Motor neuron (in vitro differentiated cells): ENCODE measurements around the gene HOXD10. TPM values are rescaled to one million over a fixed set of nuclear protein-coding genes. Genes with fewer than 3 reads are reported as not detected.
A peak's percentile ranks its signal among the peaks of the same experiment; 100 is the strongest.

ENCODE experiments used
- ATAC-seq, 8 experiments: fragments of 200-7000 bp; cut with Tn5 transposase; replicated peaks in 6 of 8; 2 replicates each; pipeline ENCODE4 v1.8.0; 2021; ENCODE audit warnings: mild to moderate bottlenecking in 8 of 8, moderate library complexity in 8 of 8
- H3K27ac ChIP-seq, 2 donors: fragments of 250-450 bp; sonication (Bioruptor Pico); 2 replicates each; pipeline ENCODE4 v1.9.0; 2021; ENCODE audit warnings: antibody characterized with exemption in 2 of 2, mild to moderate bottlenecking in 2 of 2, moderate library complexity in 1 of 2
- H3K4me1 ChIP-seq, 2 donors: fragments of 250-450 bp; sonication (Bioruptor Pico); replicated peaks in 1 of 2; 2 replicates each; pipeline ENCODE4 v1.6.1; 2021; ENCODE audit warnings: antibody characterized with exemption in 2 of 2, mild to moderate bottlenecking in 2 of 2, moderate library complexity in 1 of 2
- H3K4me3 ChIP-seq, 5 donors: fragments of 250-450 bp; sonication (Bioruptor Pico); 2 replicates each; pipeline ENCODE4 v1.9.0; 2021; ENCODE audit warnings: antibody characterized with exemption in 5 of 5, mild to moderate bottlenecking in 5 of 5, moderate library complexity in 4 of 5
- WGBS, 10 experiments: fragments of 450-650 bp; shearing (Covaris generic); methylation state at CpG; one replicate each; pipeline ENCODE4 v1.0.0; 2022; 5-methylcytosine and 5-hydroxymethylcytosine counted together
- in situ Hi-C, 9 experiments: fragments of 400-800 bp; cut with MboI; loops; one replicate each; pipeline ENCODE4 v1.15.0; 2021; ENCODE audit warnings: low sequenced_read_pairs in 9 of 9, low pct_unique_long_range_greater_than_20kb in 2 of 9; ENCODE audit not compliant: unreplicated experiment in 9 of 9
- total RNA-seq, 8 experiments: library from RNA; unstranded; fragments of 300-600 nt; gene quantifications; 2 replicates each; pipeline versions ENCODE4 v1.2.3 to v1.2.4, GENCODE V29; 2022

The HOXD10 gene
- total RNA-seq, 8 experiments from 2014 or later, result 0.11 to 22.3 (median 0.61) TPM; not detected in 2

DNA sequence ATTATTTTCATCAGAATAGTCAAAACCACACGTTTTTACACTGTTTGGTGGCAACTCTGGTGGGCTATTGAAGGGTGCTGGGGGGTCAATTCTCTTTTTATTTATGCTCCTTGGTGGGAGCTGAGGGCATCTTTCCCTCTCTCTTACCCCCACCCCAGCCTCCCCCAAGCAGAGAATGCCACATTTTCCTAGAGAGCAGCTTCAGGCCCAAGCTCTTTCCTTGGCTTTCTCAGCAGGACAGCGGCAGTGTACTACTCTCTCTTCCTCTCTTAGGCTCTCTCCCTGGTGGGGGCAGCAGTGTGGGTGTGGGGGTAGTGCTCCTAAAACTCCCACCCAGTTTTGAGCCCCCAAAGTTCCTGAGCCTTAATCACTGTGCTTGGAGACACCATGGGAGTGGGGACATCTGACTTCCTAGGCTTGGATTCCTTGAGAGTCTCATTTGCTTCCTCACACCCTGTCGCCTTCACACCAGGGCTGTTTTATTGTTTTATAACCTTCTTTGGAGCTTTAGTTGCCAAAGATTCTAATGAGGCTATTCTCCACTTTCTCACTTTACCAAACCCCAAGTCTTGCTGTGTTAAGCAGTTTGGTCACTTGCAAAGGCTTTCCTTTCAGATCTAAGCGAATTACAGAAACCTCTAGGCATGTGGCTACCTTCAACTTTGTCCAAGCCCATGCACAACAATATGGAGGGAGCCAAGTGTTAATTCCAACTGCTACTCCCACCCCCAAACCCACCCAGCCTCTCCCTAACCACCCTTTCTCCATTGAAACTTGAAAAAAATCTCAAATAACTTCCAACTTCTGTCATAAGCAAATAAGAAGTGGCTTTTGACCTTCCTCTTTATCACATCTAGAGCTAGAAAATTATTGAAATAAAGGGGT is 28.7 kb downstream of the HOXD10 start:
- WGBS, 10 experiments, result 0 to 92% (median 46%) methylated on average over 1 to 3 of the region's 4 CpGs; no CpG with 5 or more reads in 3 of the 10 experiments
- peak overlapping the region in 1 of 2 donors; percentile 11 for H3K27ac ChIP-seq
- in situ Hi-C loops, result loop anchor here (10.0 to 25.0 kb wide), 10 partner anchors 309 to 1617 kb away; no protein-coding TSS in a partner anchor
- peaks cover 84 to 93% of the 10 kb centered on the region in 2 donors for H3K4me1 ChIP-seq
- peak overlapping the region in 2 of 5 donors; percentile 28 to 40 for H3K4me3 ChIP-seq
- no peak for ATAC-seq

DNA sequence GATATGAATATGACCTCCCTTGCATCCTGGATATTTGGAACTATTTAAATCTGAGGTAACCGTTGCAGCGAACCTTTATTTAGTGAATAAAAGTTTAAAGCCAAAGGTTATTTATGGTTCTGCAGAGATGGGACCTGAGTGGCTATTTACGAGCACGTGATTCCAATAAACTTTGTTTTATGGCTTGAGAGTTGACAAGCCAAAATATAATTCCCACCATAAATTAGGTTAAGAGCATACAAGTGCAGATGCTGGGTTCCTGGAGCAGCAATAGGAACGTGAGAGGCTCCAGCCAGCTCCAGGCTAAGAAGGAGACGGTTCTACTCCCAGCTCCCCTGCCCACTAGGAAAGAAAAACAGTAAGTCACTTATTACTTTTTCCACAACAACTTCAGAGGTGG is 29.5 kb downstream of the HOXD10 start:
- ATAC-seq, result peak in 2 of 8 experiments; percentile 8 to 15
- WGBS, 10 experiments, result 0 to 94% (median 16%) methylated on average over 2 to 6 of the region's 6 CpGs; no CpG with 5 or more reads in 2 of the 10 experiments
- in situ Hi-C loops, result loop anchor here (10.0 to 25.0 kb wide), 10 partner anchors 309 to 1616 kb away; no protein-coding TSS in a partner anchor
- Histone ChIP-seq H3K4me1 (peaks cover 87 to 97% of the 10 kb centered on the region in 2 donors), H3K4me3 (peak overlapping the region; percentile 11 to 40 (median 28)), H3K27ac (peak overlapping the region; percentile 30 to 77)

DNA sequence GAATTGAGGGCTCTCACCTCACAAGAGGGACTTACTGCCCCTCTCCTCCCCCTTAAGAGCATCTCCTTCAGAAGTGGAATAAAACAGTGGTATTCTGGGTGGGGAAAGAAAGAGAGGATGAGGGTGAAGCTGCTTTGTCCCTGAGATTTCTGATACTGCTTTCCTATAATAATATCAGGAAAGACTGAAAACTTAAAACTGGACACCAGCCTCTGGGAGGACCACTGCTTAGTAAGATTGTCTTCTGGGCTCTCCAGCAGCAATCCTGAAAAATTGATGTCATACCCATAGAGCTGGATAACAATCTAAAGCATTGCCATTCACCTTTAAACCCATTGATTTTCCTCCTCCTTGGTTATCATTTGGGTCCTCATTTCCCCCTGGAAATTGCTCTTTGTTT is 30.1 kb downstream of the HOXD10 start:
- ATAC-seq, result no peak
- in situ Hi-C loops, result loop anchor here (10.0 to 25.0 kb wide), 10 partner anchors 308 to 1616 kb away; no protein-coding TSS in a partner anchor

DNA sequence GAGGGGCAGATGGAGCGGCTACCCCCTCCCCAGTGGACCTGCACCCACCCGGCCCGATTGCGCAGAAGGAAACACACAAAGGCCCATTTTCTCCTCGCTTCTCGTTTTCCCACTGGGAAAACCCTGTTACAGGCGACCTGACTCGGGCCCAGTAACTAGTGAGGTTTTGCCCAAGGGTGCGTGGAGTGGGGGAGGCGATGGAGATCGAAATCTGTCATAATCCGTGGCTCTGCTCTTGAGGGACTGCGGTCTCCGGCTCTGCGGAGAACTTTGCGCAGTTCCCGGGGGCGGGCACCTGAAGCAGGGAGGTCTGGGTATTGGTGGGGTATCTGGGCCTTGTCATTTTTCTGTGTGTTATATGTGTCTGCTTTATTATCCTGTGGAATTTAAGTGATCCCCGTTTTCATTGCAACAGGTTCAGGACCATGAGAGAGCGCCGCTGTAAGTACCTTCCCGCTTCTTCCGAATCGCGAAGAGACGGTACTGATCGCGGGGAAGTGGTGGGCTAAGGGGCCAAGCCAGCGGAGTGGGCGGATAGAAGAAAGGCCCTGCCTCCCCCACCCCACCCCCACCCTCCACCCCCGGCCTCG is 30.7 kb downstream of the HOXD10 start:
- 0 to 100% (median 89%) methylated on average over 1 to 12 of the region's 32 CpGs; no CpG with 5 or more reads in 5 of the 10 experiments for WGBS, 10 experiments
- Histone ChIP-seq H3K4me1 (peaks cover 76 to 93% of the 10 kb centered on the region in 2 donors), H3K4me3 (peak overlapping the region; percentile 26 to 41 (median 39)), H3K27ac (peak overlapping the region; percentile 30 to 77)
- peak in 2 of 8 experiments; percentile 5 to 6 for ATAC-seq
- in situ Hi-C loops, result loop anchor here (10.0 to 25.0 kb wide), 10 partner anchors 307 to 1615 kb away; no protein-coding TSS in a partner anchor

More for the DNA sequence above, 30.1 kb downstream of the HOXD10 start:
- Histone ChIP-seq H3K4me3 (peak overlapping the region; percentile 26 to 41 (median 39)), H3K27ac (peak overlapping the region; percentile 30 to 77), H3K4me1 (peaks cover 83 to 97% of the 10 kb centered on the region in 2 donors)

DNA sequence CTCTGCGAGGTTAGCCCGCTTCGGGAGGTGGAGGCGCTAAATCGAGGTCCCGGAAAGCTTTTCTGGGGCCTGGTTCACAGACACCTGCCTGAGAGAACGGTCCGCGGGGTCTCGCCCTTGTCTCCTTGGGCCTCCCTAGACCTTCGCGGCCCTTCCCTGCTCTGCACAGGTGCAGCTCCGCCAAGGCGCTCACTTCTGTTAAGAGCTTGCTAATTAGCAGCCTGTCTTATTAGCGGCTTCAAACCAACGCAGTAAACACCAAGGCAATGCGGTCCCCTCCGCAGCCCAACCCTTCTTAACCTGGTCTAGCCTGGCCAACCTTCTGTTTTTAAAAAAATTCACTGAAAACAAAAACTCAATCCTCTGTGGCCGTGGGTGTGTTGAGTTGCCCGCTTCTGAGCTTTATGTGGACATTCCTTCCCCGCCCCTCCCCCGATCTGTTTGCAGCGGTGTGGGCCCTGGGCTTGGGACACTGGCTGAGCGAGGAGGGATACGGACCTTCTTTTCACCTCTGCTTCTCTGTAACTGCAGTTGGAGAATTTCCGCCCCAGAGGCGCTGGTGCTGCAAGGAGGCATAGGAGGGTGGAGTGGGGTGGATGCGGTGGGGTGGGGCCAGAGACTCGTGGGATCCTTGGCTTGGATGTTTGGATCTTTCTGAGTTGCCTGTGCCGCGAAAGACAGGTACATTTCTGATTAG is 31.4 kb downstream of the HOXD10 start:
- peak in 5 of 8 experiments; percentile 19 to 46 (median 43) for ATAC-seq
- WGBS, 10 experiments, result 0 to 100% (median 90%) methylated on average over 2 to 4 of the region's 31 CpGs; no CpG with 5 or more reads in 5 of the 10 experiments
- in situ Hi-C loops, result loop anchor here (10.0 to 25.0 kb wide), 10 partner anchors 307 to 1614 kb away; no protein-coding TSS in a partner anchor
- peaks cover 70 to 93% of the 10 kb centered on the region in 2 donors for H3K4me1 ChIP-seq
- H3K4me3 ChIP-seq, result peak overlapping the region; percentile 26 to 41 (median 39)
- H3K27ac ChIP-seq, result peak overlapping the region; percentile 30 to 77

DNA sequence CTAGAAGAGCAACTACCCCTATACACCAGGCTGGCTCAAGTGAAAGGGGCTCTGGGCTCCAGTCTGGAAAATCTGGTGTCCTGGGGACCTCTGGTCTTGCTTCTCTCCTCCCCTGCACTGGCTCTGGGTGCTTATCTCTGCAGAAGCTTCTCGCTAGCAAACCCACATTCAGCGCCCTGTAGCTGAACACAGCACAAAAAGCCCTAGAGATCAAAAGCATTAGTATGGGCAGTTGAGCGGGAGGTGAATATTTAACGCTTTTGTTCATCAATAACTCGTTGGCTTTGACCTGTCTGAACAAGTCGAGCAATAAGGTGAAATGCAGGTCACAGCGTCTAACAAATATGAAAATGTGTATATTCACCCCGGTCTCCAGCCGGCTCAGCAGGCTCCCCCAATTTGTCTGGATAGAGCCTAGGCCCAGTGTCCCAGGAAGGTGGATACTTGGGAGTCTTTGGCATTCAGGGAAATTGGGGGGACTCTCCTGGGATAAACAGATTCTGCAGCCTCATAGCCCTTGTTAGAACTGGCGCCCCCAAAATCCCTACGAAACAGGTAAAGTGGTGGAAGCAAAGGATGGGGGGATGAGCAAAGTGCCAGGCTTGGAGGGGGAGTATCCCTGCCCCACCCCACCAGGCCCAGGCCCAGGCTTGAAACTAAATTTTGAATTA is 32.3 kb downstream of the HOXD10 start:
- in situ Hi-C loops, result loop anchor here (10.0 to 25.0 kb wide), 10 partner anchors 306 to 1613 kb away; no protein-coding TSS in a partner anchor
- peak in 2 of 8 experiments; percentile 5 to 11 for ATAC-seq
- 0 to 100% (median 13%) methylated on average over 2 to 10 of the region's 11 CpGs; no CpG with 5 or more reads in 3 of the 10 experiments for WGBS, 10 experiments
- Histone ChIP-seq H3K4me1 (peaks cover 66 to 93% of the 10 kb centered on the region in 2 donors), H3K4me3 (peak overlapping the region; percentile 26 to 41 (median 39)), H3K27ac (peak overlapping the region; percentile 30 to 77)

DNA sequence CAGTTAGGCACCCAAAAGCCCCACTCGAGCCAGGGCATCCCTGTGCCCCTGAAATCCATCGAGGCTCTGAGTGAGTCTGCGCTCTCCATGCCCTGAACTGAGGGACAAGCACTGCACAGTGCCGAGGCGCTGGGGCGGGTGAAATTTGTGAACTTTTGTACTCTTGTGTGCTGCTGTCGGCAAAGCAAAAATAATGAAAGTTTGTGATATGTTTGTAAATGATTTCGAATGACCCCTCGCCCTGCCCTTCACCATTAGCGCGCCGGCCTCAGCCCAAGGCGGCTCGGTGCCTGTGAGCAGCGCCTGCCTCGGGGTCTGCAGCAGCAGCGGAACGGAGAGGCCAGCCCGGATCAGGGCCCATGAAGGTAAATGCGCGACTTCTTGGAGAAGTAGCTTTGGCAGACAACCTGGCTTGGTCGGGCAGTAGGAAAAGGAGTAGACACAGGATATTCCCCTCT is 32.9 kb downstream of the HOXD10 start:
- peak in 5 of 8 experiments; percentile 11 to 22 (median 20) for ATAC-seq
- H3K4me3 ChIP-seq, result peak overlapping the region; percentile 26 to 41 (median 39)
- peak overlapping the region; percentile 26 to 77 for H3K27ac ChIP-seq
- peaks cover 69 to 93% of the 10 kb centered on the region in 2 donors for H3K4me1 ChIP-seq
- in situ Hi-C loops, result loop anchor here (10.0 to 25.0 kb wide), 10 partner anchors 305 to 1613 kb away; no protein-coding TSS in a partner anchor
- WGBS, 10 experiments, result 0 to 98% (median 29%) methylated on average over 6 to 18 of the region's 22 CpGs; no CpG with 5 or more reads in 5 of the 10 experiments

DNA sequence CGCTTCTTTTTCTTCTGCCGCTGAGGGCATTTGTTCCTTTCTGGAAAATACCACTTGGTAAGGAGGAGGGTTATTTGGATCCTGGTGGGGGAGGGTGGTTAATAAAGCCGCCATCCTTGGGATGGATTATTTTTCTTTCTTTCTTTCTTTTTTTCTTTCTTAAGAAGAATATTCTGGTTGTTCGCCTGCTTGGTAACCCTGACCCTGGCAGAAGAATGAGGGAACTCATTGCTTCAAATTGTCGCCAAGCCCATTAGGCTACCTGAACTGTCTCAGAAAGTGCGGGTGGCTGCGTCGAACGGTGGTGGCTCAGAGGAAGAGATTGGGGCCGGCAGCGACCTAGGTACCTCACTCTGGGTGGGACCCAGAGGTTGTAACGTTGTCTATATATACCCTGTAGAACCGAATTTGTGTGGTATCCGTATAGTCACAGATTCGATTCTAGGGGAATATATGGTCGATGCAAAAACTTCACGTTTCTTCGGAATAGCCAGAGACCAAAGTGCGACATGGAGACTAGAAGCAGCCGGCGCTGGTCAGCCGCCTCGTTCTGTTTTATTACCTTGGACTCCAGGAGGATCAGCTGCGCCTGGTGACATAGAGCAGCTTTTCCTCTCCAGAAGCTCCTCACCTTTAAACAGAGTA is 33.5 kb downstream of the HOXD10 start:
- H3K27ac ChIP-seq, result peak overlapping the region; percentile 32 to 77
- WGBS, 10 experiments, result 0 to 98% (median 49%) methylated on average over 3 to 18 of the region's 24 CpGs; no CpG with 5 or more reads in 2 of the 10 experiments
- H3K4me1 ChIP-seq, result peaks cover 69 to 93% of the 10 kb centered on the region in 2 donors
- in situ Hi-C loops, result loop anchor here (10.0 to 25.0 kb wide), 10 partner anchors 305 to 1612 kb away; no protein-coding TSS in a partner anchor
- ATAC-seq, result no peak
- peak overlapping the region; percentile 26 to 41 (median 39) for H3K4me3 ChIP-seq

DNA sequence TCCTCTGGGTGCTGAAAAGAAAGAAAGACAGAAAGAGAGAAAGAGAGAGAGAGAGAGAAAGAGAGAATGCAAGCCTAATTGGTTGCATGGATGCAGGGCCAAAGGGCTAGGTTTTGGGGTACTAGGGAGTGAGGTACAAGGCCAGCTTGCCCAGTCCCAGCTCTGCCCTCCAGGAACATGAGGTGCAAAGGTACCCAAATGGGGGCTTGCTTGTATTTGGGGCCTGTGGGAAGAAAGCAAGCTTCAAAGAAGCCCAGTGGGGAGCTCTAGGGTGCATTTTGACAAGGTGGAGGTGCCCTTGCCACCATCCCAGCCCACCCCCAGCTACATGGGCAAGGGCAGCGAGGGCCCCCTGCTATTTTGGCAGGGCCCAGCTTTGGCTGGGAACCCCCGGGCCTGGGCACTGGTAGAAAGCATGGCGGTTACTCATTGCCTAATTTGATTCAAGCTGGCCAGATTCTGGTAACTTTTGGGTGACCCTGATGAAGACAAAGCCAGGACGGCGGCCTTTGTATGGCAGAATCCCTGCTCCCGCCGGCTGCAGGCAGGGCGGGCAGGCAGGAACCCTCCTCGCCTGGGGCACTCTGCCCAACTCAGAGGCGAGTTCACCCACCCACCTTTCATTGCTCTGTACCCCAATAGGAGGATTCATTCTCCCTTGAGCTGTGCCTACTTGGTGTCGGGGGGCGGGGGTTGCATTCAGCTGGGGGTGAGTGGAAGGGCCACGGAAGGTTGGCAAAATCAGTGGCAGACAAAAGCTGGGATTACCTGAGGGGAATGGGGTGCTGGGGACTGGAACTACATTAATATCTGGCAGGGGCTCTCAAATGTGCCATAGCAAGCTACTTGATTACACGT is 34.2 kb downstream of the HOXD10 start:
- peak in 4 of 8 experiments; percentile 11 to 18 (median 14) for ATAC-seq
- in situ Hi-C loops, result no loop called here
- Histone ChIP-seq H3K27ac (peak overlapping the region; percentile 52 to 77), H3K4me1 (peaks cover 69 to 93% of the 10 kb centered on the region in 2 donors), H3K4me3 (peak overlapping the region; percentile 26 to 41 (median 39))
- WGBS, 10 experiments, result 0 to 77% (median 70%) methylated on average over 1 to 3 of the region's 14 CpGs; no CpG with 5 or more reads in 5 of the 10 experiments

DNA sequence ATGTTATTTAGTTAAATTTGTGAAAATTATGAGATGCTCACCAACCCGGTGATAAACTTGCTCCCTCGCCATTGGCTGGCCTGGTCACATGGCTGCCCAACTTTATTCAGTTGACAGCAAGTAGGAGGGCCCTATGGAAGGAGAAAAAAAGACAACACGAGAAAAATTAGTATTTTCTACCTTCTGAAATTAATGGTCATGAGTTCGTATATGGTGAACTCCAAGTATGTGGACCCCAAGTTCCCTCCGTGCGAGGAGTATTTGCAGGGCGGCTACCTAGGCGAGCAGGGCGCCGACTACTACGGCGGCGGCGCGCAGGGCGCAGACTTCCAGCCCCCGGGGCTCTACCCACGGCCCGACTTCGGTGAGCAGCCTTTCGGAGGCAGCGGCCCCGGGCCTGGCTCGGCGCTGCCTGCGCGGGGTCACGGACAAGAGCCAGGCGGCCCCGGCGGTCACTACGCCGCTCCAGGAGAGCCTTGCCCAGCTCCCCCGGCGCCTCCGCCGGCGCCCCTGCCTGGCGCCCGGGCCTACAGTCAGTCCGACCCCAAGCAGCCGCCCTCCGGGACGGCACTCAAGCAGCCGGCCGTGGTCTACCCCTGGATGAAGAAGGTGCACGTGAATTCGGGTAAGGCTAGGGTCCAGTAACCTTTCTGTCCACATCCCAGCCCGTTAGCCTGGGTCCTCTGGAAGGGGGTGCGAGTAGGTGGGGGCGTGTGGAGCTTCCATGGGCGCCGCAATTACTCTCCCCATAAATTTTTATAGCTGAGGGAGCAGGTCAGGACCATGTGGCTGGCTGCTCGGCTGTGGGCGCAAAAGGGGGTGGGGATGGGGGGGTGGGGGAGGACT is 35.1 kb downstream of the HOXD10 start, which contains the start of gene HOXD4:
Gene HOXD4, plus strand, starts transcription at position 109 of the 846 bp plus-strand sequence. Its CDS starts 84 bp downstream, at position 193.
- peak within 1 kb of the TSS; percentile 52 to 85 for H3K27ac ChIP-seq
- peaks cover 67 to 93% of the 10 kb centered on the region in 2 donors for H3K4me1 ChIP-seq
- in situ Hi-C loops, result no loop called here
- H3K4me3 ChIP-seq, result peak within 1 kb of the TSS; percentile 26 to 41 (median 39)
- ATAC-seq, result peak in 7 of 8 experiments; percentile 26 to 60 (median 46)
- WGBS, 10 experiments, result 0 to 90% (median 4%) methylated on average over 1 to 10 of the region's 55 CpGs; no CpG with 5 or more reads in 3 of the 10 experiments
